ENCODE results near the gene TSPAN1.

The TSPAN1 gene

GRCh38 chr1:46193285-46193684, 18.4 kb downstream of the TSPAN1 start:
- peaks cover 11% of the 10 kb centered on the region for H3K4me1 ChIP-seq (ENCODE audit: insufficient read depth, low read length, poor library complexity, severe bottlenecking)
- H3K36me3 ChIP-seq (ENCODE audit: insufficient read depth, low read length) = peaks cover 4% of the 10 kb centered on the region; the same call in 1 of the 2 replicates
- no peaks in the 10 kb centered on the region for H3K9me3 ChIP-seq (ENCODE audit: insufficient read depth, low read depth, low read length)
- H3K9me2 ChIP-seq (replicated peaks; ENCODE audit: low read depth, low read length) = no peaks in the 10 kb centered on the region
- H3K4me3 ChIP-seq (ENCODE audit: low read length, poor library complexity, severe bottlenecking) = no peak overlapping the region
- no peak overlapping the region for H3K4me2 ChIP-seq (ENCODE audit: low read depth, low read length, poor library complexity, severe bottlenecking)
- no peak overlapping the region for H2AFZ ChIP-seq (ENCODE audit: low read length)
- peaks cover 7% of the 10 kb centered on the region; the same call in 1 of the 2 replicates for H3K79me2 ChIP-seq (ENCODE audit: insufficient read depth, low read length)
- H4K20me1 ChIP-seq (ENCODE audit: insufficient read depth, low read length, poor library complexity, severe bottlenecking) = no peaks in the 10 kb centered on the region
- H3K9ac ChIP-seq (ENCODE audit: low read depth, low read length, poor library complexity, severe bottlenecking) = no peak overlapping the region
- TF ChIP-seq EZH2phosphoT487 (IDR thresholded peaks at IDR 0.05; ENCODE audit: borderline replicate concordance) (no peak), CTCF (conservative IDR thresholded peaks at IDR 0.05; ENCODE audit: low read length) (no peak)
- no peaks in the 10 kb centered on the region for H3K27me3 ChIP-seq (ENCODE audit: insufficient read depth, low read length, poor library complexity, severe bottlenecking)
- H3F3A ChIP-seq (ENCODE audit: low read depth) = no peaks in the 10 kb centered on the region

GRCh38 chr1:46193984-46194570, 19.2 kb downstream of the TSPAN1 start:
- H4K20me1 ChIP-seq (ENCODE audit: insufficient read depth, low read length, poor library complexity, severe bottlenecking) = no peaks in the 10 kb centered on the region
- H3K9me2 ChIP-seq (replicated peaks; ENCODE audit: low read depth, low read length) = no peaks in the 10 kb centered on the region
- H3K9me3 ChIP-seq (ENCODE audit: insufficient read depth, low read depth, low read length) = no peaks in the 10 kb centered on the region
- TF ChIP-seq EZH2phosphoT487 (IDR thresholded peaks at IDR 0.05; ENCODE audit: borderline replicate concordance) (no peak), CTCF (conservative IDR thresholded peaks at IDR 0.05; ENCODE audit: low read length) (no peak)
- H3K27me3 ChIP-seq (ENCODE audit: insufficient read depth, low read length, poor library complexity, severe bottlenecking) = no peaks in the 10 kb centered on the region
- no peak overlapping the region for H2AFZ ChIP-seq (ENCODE audit: low read length)
- peaks cover 4% of the 10 kb centered on the region; the same call in 1 of the 2 replicates for H3K36me3 ChIP-seq (ENCODE audit: insufficient read depth, low read length)
- peaks cover 7% of the 10 kb centered on the region; the same call in 1 of the 2 replicates for H3K79me2 ChIP-seq (ENCODE audit: insufficient read depth, low read length)
- H3K4me3 ChIP-seq (ENCODE audit: low read length, poor library complexity, severe bottlenecking) = no peak overlapping the region
- H3K9ac ChIP-seq (ENCODE audit: low read depth, low read length, poor library complexity, severe bottlenecking) = no peak overlapping the region
- no peaks in the 10 kb centered on the region for H3F3A ChIP-seq (ENCODE audit: low read depth)
- H3K4me1 ChIP-seq (ENCODE audit: insufficient read depth, low read length, poor library complexity, severe bottlenecking) = peaks cover 12% of the 10 kb centered on the region
- no peak overlapping the region for H3K4me2 ChIP-seq (ENCODE audit: low read depth, low read length, poor library complexity, severe bottlenecking)

- Histone ChIP-seq H3K36me3 (ENCODE audit: insufficient read depth, low read length) (peaks cover 4% of the 10 kb centered on the region; the same call in 1 of the 2 replicates), H4K20me1 (ENCODE audit: insufficient read depth, low read length, poor library complexity, severe bottlenecking) (no peaks in the 10 kb centered on the region), H3K4me3 (ENCODE audit: low read length, poor library complexity, severe bottlenecking) (no peak overlapping the region), H3K9me3 (ENCODE audit: insufficient read depth, low read depth, low read length) (no peaks in the 10 kb centered on the region), H3K27me3 (ENCODE audit: insufficient read depth, low read length, poor library complexity, severe bottlenecking) (no peaks in the 10 kb centered on the region), H3K4me2 (ENCODE audit: low read depth, low read length, poor library complexity, severe bottlenecking) (no peak overlapping the region), H3K9me2 (replicated peaks; ENCODE audit: low read depth, low read length) (no peaks in the 10 kb centered on the region), H3K9ac (ENCODE audit: low read depth, low read length, poor library complexity, severe bottlenecking) (no peak overlapping the region), H3K79me2 (ENCODE audit: insufficient read depth, low read length) (peaks cover 7% of the 10 kb centered on the region; the same call in 1 of the 2 replicates), H2AFZ (ENCODE audit: low read length) (no peak overlapping the region), H3F3A (ENCODE audit: low read depth) (no peaks in the 10 kb centered on the region), H3K4me1 (ENCODE audit: insufficient read depth, low read length, poor library complexity, severe bottlenecking) (peaks cover 15% of the 10 kb centered on the region)
- no peak for TF ChIP-seq CTCF (conservative IDR thresholded peaks at IDR 0.05; ENCODE audit: low read length)
- TF ChIP-seq EZH2phosphoT487 (IDR thresholded peaks at IDR 0.05; ENCODE audit: borderline replicate concordance) = no peak
Measured at GRCh38 chr1:46194641-46195193, 19.8 kb downstream of the TSPAN1 start.
